Ovary (tissue), 3 donors: ENCODE measurements around the gene PHLPP2.

ENCODE experiments used
- EP300 ChIP-seq: sonication (generic); formaldehyde crosslinking; IDR thresholded peaks from one replicate; pipeline ENCODE4 v1.6.1; 2017; ENCODE audit warnings: antibody characterized with exemption
- TF ChIP-seq, protein P1 (sequence below), 3 donors: fragments of 450-650 bp in 2 of 3; fragments of 200-600 bp in 1 of 3; IDR thresholded peaks; one replicate each; pipeline versions ENCODE4 v1.5.1 to v1.8.0; 2016 to 2022; ENCODE audit warnings: antibody characterized with exemption in 3 of 3, mild to moderate bottlenecking in 1 of 3
- donor health status: DM: no; HTN: no; CAD: no.

DNA sequence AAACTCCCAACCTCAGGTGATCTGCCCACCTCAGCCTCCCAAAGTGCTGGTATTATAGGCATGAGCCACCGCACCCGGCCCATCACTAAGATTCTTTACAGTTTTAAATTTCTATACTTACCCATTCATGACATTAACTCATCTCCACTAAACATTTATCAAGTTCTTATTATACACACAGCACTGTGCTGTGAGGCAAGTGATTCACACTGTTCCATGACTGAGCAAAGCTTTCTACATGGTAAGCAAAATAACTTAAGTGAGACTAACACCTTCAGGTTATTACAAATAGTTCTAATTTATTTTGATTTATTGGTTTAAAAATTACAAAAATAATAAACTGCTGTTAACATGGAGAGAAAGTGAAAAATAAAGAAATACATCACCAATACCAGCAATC is 65.0 kb downstream of the PHLPP2 start:
- TF ChIP-seq EP300: no peak
- TF ChIP-seq, protein P1, sequence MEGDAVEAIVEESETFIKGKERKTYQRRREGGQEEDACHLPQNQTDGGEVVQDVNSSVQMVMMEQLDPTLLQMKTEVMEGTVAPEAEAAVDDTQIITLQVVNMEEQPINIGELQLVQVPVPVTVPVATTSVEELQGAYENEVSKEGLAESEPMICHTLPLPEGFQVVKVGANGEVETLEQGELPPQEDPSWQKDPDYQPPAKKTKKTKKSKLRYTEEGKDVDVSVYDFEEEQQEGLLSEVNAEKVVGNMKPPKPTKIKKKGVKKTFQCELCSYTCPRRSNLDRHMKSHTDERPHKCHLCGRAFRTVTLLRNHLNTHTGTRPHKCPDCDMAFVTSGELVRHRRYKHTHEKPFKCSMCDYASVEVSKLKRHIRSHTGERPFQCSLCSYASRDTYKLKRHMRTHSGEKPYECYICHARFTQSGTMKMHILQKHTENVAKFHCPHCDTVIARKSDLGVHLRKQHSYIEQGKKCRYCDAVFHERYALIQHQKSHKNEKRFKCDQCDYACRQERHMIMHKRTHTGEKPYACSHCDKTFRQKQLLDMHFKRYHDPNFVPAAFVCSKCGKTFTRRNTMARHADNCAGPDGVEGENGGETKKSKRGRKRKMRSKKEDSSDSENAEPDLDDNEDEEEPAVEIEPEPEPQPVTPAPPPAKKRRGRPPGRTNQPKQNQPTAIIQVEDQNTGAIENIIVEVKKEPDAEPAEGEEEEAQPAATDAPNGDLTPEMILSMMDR (IDR thresholded peaks at IDR 0.05): no peak
